AG09319 (cell line): ENCODE data around the gene PLEK.
"Not testable (repeated sequence)": the region's sequence is repeated elsewhere in the genome, so short reads cannot be mapped to it uniquely, and the experiment has no call there.

Source experiments
- DNase-seq: peaks from one replicate; pipeline ENCODE4 v3.0.0-alpha.2; 2010; ENCODE audit warnings: low read depth; ENCODE audit errors: extremely low read depth
- TF ChIP-seq, protein P1 (sequence below): IDR thresholded peaks from 2 replicates; pipeline ENCODE4 v1.5.1; 2011; ENCODE audit warnings: low read depth, mild to moderate bottlenecking, inconsistent platforms, low read length, moderate library complexity

PLEK gene

DNA sequence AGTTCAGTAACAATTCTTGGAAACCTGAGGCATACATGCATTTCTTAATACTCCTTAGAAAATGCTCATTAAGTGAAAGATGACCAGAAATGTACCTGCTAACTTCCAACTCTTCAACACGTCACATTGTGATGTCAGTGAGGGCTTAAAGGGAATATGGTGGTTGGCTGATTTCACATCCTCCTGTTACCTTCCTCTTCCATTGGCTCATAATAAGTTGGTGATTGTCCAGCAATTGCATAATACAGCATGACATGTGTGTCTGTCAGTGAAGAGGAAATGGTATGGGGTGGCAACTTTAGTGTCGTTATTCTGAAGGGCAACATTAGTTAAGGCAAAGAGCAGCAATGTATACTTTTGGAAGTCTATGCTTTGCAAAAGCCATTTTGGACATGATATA lies 26.0 kb downstream of the PLEK start:
- DNase-seq, result no peak
- TF ChIP-seq, protein P1, sequence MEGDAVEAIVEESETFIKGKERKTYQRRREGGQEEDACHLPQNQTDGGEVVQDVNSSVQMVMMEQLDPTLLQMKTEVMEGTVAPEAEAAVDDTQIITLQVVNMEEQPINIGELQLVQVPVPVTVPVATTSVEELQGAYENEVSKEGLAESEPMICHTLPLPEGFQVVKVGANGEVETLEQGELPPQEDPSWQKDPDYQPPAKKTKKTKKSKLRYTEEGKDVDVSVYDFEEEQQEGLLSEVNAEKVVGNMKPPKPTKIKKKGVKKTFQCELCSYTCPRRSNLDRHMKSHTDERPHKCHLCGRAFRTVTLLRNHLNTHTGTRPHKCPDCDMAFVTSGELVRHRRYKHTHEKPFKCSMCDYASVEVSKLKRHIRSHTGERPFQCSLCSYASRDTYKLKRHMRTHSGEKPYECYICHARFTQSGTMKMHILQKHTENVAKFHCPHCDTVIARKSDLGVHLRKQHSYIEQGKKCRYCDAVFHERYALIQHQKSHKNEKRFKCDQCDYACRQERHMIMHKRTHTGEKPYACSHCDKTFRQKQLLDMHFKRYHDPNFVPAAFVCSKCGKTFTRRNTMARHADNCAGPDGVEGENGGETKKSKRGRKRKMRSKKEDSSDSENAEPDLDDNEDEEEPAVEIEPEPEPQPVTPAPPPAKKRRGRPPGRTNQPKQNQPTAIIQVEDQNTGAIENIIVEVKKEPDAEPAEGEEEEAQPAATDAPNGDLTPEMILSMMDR, result no peak

DNA sequence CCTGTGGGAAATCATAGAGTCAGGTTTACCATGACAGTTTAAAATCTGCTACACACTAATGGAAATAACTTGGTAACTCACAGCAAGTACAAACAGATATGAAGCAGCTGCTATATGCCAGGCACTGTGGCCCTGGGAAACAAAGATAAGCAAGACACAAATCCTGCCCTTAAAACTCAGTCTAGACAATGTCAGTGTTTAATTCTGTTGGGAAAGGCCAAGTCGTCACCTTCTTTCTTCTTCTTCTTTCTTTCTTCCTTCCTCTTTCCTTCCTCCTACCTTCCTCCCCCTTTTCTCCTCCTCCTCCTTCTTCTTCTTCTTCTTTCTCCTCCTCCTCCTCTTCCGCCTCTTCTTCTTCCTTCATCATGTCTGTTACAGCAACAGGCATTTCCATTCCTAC lies 26.8 kb downstream of the PLEK start:
- DNase-seq, result no peak
- TF ChIP-seq, protein P1, result no peak

DNA sequence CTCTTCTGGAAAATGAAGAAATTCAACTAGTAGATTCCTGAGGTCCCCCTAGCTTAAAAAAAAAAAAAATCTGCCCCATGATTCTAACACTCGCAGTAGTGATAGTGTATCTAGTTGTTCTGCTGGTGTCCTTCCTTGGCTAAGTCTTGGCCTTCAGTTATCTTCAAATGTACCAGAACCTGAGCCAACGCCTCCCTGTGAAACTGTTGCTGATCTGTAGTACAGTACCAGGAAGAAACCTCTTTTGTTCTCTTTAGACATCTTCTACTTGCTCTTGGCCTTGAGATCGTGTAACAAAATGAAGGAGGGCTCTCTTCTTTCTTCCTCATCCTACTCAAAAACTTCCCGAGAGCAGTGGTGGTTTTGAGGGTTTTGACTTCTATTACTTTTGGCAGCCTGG lies 31.0 kb downstream of the PLEK start:
- TF ChIP-seq, protein P1, result no peak
- DNase-seq, result no peak

DNA sequence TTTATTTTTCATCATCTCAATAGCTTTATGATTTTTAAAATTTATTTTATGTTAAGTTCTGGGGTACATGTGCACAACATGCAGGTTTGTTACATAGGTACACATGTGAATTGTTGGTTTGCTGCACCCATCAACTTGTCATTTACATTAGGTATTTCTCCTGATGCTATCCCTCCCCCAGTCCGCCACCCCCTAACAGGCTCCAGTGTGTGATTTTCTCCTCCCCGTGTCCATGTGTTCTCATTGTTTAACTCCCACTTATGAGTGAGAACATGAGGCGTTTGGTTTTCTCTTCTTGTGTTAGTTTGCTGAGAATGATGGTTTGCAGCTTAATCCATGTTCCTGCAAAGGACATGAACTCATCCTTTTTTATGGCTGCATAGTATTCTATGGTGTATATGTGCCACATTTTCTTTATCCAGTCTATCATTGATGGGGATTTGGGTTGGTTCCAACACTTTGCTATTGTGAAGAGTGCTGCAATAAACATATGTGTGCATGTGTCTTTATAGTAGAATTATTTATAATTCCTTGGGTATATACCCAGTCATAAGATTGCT lies 32.7 kb downstream of the PLEK start:
- DNase-seq, result not testable (repeated sequence)

DNA sequence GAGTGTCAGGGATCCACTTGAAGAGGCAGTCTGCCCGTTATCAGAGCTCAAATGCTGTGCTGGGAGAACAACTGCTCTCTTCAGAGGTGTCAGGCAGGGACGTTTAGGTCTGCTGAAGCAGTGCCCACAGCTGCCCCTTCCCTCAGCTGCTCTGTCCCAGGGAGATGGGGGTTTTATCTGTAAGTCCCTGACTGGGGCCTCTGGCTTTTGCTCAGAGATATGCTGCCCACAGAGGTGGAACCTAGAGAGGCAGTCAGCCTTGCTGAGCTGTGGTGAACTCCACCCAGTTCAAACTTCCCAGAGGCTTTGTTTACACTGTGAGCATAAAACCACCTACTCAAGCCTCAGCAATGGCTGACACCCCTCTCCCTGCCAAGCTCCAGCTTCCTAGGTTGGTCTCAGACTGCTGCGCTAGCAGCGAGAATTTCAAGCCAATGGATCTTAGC lies 38.1 kb downstream of the PLEK start:
- TF ChIP-seq, protein P1, result no peak
- no peak for DNase-seq

DNA sequence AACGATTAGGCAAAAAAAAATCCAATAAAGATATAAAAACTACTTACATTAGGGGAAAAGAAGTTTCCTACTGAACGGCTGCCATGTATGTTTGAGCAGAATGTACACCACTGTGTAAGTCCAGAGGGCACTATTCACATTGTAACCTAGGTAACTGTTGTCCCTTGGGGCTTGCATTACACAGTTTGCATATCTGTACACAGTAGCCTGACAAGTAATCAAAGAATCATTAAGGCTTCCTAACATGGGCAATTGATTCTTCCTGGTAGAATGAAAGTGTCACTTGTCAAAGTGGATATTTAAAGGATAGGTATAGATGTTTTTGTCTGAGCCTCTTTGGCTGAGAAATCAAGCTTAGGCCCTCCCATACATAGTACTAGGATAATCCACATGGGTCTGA lies 39.1 kb downstream of the PLEK start:
- TF ChIP-seq, protein P1, result no peak
- no peak for DNase-seq

DNA sequence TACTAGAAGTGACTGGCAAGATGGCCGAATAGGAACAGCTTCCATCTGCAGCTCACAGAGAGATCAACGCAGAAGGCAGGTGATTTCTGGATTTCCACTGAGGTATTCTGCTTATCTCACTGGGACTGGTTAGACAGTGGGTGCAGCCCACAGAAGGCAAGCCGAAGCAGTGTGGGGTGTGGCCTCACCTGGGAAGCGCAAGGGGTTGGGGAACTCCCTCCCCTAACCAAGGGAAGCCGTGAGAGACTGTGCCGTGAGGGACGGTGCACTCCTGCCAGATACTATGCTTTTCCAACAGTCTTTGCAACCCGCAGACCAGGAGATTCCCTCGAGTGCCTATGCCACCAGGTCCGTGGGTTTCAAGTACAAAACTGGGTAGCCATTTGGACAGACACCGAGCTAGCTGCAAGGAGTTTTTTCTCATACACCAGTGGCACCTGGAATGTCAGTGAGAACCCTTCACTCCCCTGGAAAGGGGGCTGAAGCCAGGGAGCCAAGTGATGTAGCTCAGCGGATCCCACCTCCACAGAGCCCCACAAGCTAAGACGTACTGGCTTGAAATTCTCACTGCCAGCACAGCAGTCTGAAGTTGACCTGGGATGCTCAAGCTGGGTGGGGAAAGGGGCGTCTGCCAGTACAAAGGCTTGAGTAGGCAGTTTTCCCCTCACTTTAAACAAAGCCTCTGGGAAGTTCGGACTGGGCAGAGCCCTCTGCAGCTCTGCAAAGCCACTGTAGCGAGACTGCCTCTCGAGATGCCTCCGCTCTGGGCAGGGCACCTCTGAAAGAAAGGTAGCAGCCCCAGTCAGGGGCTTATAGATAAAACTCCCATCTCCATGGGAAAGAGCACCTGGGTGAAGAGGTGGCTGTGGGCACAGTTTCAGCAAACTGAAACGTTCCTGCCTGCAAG lies 40.1 kb downstream of the PLEK start:
- TF ChIP-seq, protein P1, result no peak
- DNase-seq, result no peak
